ENCODE measurements around the gene CNGB1.

DNA sequence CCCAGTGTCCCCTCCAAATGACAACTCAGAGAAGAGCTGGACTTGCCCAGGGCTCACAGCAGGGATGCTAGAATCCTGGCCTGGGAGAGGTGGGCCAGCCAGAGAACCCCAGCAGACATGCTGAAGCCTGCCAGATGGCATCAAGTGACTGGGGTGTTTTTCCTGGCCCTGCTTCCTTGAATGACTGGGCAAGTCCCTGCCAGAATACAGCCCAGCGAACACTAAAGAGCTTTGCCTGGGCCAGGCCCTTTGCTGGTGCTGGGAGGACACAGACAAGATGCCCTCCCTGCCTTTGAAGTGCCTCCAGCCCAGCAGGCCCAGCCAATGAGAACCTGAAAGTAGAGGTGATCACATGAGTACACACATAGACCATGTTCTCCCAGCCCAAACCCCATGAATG lies 18.0 kb upstream of the CNGB1 start:
- TF ChIP-seq, protein P1, sequence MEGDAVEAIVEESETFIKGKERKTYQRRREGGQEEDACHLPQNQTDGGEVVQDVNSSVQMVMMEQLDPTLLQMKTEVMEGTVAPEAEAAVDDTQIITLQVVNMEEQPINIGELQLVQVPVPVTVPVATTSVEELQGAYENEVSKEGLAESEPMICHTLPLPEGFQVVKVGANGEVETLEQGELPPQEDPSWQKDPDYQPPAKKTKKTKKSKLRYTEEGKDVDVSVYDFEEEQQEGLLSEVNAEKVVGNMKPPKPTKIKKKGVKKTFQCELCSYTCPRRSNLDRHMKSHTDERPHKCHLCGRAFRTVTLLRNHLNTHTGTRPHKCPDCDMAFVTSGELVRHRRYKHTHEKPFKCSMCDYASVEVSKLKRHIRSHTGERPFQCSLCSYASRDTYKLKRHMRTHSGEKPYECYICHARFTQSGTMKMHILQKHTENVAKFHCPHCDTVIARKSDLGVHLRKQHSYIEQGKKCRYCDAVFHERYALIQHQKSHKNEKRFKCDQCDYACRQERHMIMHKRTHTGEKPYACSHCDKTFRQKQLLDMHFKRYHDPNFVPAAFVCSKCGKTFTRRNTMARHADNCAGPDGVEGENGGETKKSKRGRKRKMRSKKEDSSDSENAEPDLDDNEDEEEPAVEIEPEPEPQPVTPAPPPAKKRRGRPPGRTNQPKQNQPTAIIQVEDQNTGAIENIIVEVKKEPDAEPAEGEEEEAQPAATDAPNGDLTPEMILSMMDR (conservative IDR thresholded peaks at IDR 0.05; ENCODE audit: low read length) = no peak
- no peak for TF ChIP-seq EZH2phosphoT487 (IDR thresholded peaks at IDR 0.05; ENCODE audit: borderline replicate concordance)

All from Loucy (cell line).